MM.1S (cell line): ENCODE results near the gene MYRIP.

Source experiments
- DNase-seq: peaks from one replicate; pipeline ENCODE4 v3.0.0-alpha.2; 2015
- H2AFZ ChIP-seq: fragments of 300-600 bp; sonication (generic); 2 replicates; pipeline ENCODE4 v1.6.0; 2016; ENCODE audit warnings: antibody characterized with exemption, low read length
- H3F3A ChIP-seq: fragments of 300-600 bp; sonication (generic); 2 replicates; pipeline ENCODE4 v1.6.1; 2016; ENCODE audit warnings: mild to moderate bottlenecking, antibody characterized with exemption, low read length, moderate library complexity, mixed read lengths; ENCODE audit not compliant: insufficient read depth
- H3K27ac ChIP-seq: fragments of 300-600 bp; sonication (generic); 2 replicates; pipeline ENCODE4 v1.5.1; 2016; ENCODE audit warnings: mild to moderate bottlenecking, low read length
- H3K27me3 ChIP-seq: fragments of 300-600 bp; sonication (generic); replicated peaks from 2 replicates; pipeline ENCODE4 v1.6.0; 2016; ENCODE audit warnings: low read length; ENCODE audit not compliant: insufficient read depth
- H3K36me3 ChIP-seq: fragments of 300-600 bp; sonication (generic); replicated peaks from 2 replicates; pipeline ENCODE4 v1.6.1; 2016; ENCODE audit warnings: mild to moderate bottlenecking, low read length, mixed read lengths; ENCODE audit not compliant: insufficient read depth
- H3K4me1 ChIP-seq: fragments of 300-600 bp; sonication (generic); 2 replicates; pipeline ENCODE4 v1.6.1; 2016; ENCODE audit warnings: low read length, mixed read lengths
- H3K4me2 ChIP-seq: fragments of 300-600 bp; sonication (generic); 2 replicates; pipeline ENCODE4 v1.6.0; 2016; ENCODE audit warnings: low read depth, low read length
- H3K4me3 ChIP-seq: fragments of 300-600 bp; sonication (generic); 2 replicates; pipeline ENCODE4 v1.5.1; 2016; ENCODE audit warnings: low read length, mixed read lengths
- H3K79me2 ChIP-seq: fragments of 300-600 bp; sonication (generic); 2 replicates; pipeline ENCODE4 v1.6.1; 2016; ENCODE audit warnings: mixed run types, low read length, mixed read lengths
- H3K9ac ChIP-seq: fragments of 300-600 bp; sonication (generic); 2 replicates; pipeline ENCODE4 v1.6.1; 2016; ENCODE audit warnings: low read length, mixed read lengths
- H3K9me2 ChIP-seq: fragments of 300-600 bp; sonication (generic); replicated peaks from 2 replicates; pipeline ENCODE4 v1.6.1; 2016; ENCODE audit warnings: mild to moderate bottlenecking, low read length, mixed read lengths; ENCODE audit not compliant: insufficient read depth
- H3K9me3 ChIP-seq: fragments of 300-600 bp; sonication (generic); replicated peaks from 2 replicates; pipeline ENCODE4 v1.6.1; 2016; ENCODE audit warnings: mild to moderate bottlenecking, low read length, mixed read lengths; ENCODE audit not compliant: insufficient read depth
- H4K20me1 ChIP-seq: fragments of 300-600 bp; sonication (generic); 2 replicates; pipeline ENCODE4 v1.6.1; 2016; ENCODE audit warnings: mild to moderate bottlenecking, low read length, moderate library complexity, mixed read lengths; ENCODE audit not compliant: insufficient read depth
- EZH2 ChIP-seq: fragments of 300-600 bp; sonication (generic); optimal IDR thresholded peaks from 2 replicates; pipeline ENCODE3; 2017; ENCODE audit warnings: low read depth, mild to moderate bottlenecking, antibody characterized with exemption, low read length, mixed read lengths
- EZH2phosphoT487 ChIP-seq: fragments of 300-600 bp; sonication (generic); IDR thresholded peaks from 2 replicates; pipeline ENCODE4 v1.6.1; 2018; ENCODE audit warnings: antibody characterized with exemption, low read length
- TF ChIP-seq, protein P1 (sequence below): fragments of 300-600 bp; sonication (generic); IDR thresholded peaks from 2 replicates; pipeline ENCODE4 v1.5.1; 2016; ENCODE audit warnings: antibody characterized with exemption, low read length, mixed read lengths

Gene MYRIP

GRCh38 chr3:40302784-40303183, 493.4 kb downstream of the MYRIP start:
- H3K36me3 ChIP-seq: no peaks in the 10 kb centered on the region
- H3K9me2 ChIP-seq: no peaks in the 10 kb centered on the region
- no peak overlapping the region for H2AFZ ChIP-seq
- no peaks in the 10 kb centered on the region for H4K20me1 ChIP-seq
- H3K79me2 ChIP-seq: no peaks in the 10 kb centered on the region
- H3K9me3 ChIP-seq: no peaks in the 10 kb centered on the region
- no peak overlapping the region for H3K27ac ChIP-seq
- no peaks in the 10 kb centered on the region for H3F3A ChIP-seq
- TF ChIP-seq EZH2phosphoT487 (no peak), EZH2 (no peak)
- TF ChIP-seq, protein P1, sequence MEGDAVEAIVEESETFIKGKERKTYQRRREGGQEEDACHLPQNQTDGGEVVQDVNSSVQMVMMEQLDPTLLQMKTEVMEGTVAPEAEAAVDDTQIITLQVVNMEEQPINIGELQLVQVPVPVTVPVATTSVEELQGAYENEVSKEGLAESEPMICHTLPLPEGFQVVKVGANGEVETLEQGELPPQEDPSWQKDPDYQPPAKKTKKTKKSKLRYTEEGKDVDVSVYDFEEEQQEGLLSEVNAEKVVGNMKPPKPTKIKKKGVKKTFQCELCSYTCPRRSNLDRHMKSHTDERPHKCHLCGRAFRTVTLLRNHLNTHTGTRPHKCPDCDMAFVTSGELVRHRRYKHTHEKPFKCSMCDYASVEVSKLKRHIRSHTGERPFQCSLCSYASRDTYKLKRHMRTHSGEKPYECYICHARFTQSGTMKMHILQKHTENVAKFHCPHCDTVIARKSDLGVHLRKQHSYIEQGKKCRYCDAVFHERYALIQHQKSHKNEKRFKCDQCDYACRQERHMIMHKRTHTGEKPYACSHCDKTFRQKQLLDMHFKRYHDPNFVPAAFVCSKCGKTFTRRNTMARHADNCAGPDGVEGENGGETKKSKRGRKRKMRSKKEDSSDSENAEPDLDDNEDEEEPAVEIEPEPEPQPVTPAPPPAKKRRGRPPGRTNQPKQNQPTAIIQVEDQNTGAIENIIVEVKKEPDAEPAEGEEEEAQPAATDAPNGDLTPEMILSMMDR: no peak
- no peaks in the 10 kb centered on the region for H3K27me3 ChIP-seq
- no peak overlapping the region for H3K9ac ChIP-seq
- no peak overlapping the region for H3K4me2 ChIP-seq
- no peak for DNase-seq
- no peaks in the 10 kb centered on the region for H3K4me1 ChIP-seq
- H3K4me3 ChIP-seq: no peak overlapping the region

GRCh38 chr3:40304352-40304751, 494.9 kb downstream of the MYRIP start:
- Histone ChIP-seq H3K9ac (no peak overlapping the region), H3K9me3 (no peaks in the 10 kb centered on the region), H3K9me2 (no peaks in the 10 kb centered on the region), H2AFZ (no peak overlapping the region), H3K27ac (no peak overlapping the region), H3F3A (no peaks in the 10 kb centered on the region), H3K4me1 (no peaks in the 10 kb centered on the region), H3K79me2 (no peaks in the 10 kb centered on the region), H4K20me1 (no peaks in the 10 kb centered on the region), H3K36me3 (no peaks in the 10 kb centered on the region), H3K4me3 (no peak overlapping the region), H3K27me3 (no peaks in the 10 kb centered on the region), H3K4me2 (no peak overlapping the region)
- DNase-seq: no peak
- TF ChIP-seq, protein P1: no peak
- no peak for TF ChIP-seq EZH2phosphoT487
- TF ChIP-seq EZH2: no peak

DNA sequence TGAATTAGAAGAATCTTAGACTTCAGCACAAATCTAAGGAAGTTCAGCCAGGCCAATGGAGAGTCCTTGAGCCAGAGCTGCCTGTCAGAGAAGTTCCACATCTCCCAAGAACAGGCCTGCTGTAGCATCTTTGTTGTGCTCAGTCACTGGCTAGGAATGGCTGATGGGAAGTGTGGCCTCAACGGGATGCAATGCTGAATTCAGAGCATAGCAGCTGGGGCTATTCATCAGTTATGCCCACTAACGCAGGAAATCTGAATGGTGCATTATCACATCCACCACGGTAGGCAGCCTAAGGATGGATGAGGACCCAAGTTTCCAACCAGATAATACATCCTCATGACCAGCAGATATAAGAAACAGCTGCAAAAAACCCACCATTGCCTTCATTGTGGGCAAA, 496.9 kb downstream of the MYRIP start:
- no peak for DNase-seq
- no peaks in the 10 kb centered on the region for H4K20me1 ChIP-seq
- no peaks in the 10 kb centered on the region for H3K27me3 ChIP-seq
- no peaks in the 10 kb centered on the region for H3F3A ChIP-seq
- H3K4me3 ChIP-seq: no peak overlapping the region
- no peak for TF ChIP-seq EZH2
- peaks cover 11% of the 10 kb centered on the region for H3K79me2 ChIP-seq
- no peaks in the 10 kb centered on the region for H3K9me2 ChIP-seq
- H2AFZ ChIP-seq: no peak overlapping the region
- no peak overlapping the region for H3K4me2 ChIP-seq
- H3K9ac ChIP-seq: no peak overlapping the region
- H3K27ac ChIP-seq: no peak overlapping the region
- H3K9me3 ChIP-seq: no peaks in the 10 kb centered on the region
- no peaks in the 10 kb centered on the region for H3K36me3 ChIP-seq
- no peaks in the 10 kb centered on the region for H3K4me1 ChIP-seq

GRCh38 chr3:40307176-40307575, 497.8 kb downstream of the MYRIP start:
- TF ChIP-seq EZH2: no peak
- TF ChIP-seq, protein P1: no peak
- Histone ChIP-seq H3K4me2 (no peak overlapping the region), H3F3A (no peaks in the 10 kb centered on the region), H3K27me3 (no peaks in the 10 kb centered on the region), H3K36me3 (no peaks in the 10 kb centered on the region), H4K20me1 (no peaks in the 10 kb centered on the region), H3K4me3 (no peak overlapping the region), H3K79me2 (peaks cover 11% of the 10 kb centered on the region), H3K27ac (no peak overlapping the region), H3K9ac (no peak overlapping the region), H3K9me2 (no peaks in the 10 kb centered on the region), H2AFZ (no peak overlapping the region), H3K9me3 (no peaks in the 10 kb centered on the region), H3K4me1 (no peaks in the 10 kb centered on the region)
- no peak for DNase-seq
